AG09309 (cell line): ENCODE measurements around the gene CCDC90B.

ENCODE experiments used
- DNase-seq: peaks from one replicate; pipeline ENCODE4 v3.0.0-alpha.2; 2010; ENCODE audit warnings: low read depth
- H3K4me3 ChIP-seq: 2 replicates; pipeline ENCODE4 v1.5.1; 2011; ENCODE audit warnings: mild to moderate bottlenecking, low read depth, low read length, moderate library complexity; ENCODE audit not compliant: control insufficient read depth
- TF ChIP-seq, protein P1 (sequence below): IDR thresholded peaks from 2 replicates; pipeline ENCODE4 v1.5.1; 2011; ENCODE audit warnings: mild to moderate bottlenecking, low read depth, low read length, inconsistent platforms; ENCODE audit not compliant: insufficient read depth, control insufficient read depth; ENCODE audit errors: missing control alignments

The CCDC90B gene

DNA sequence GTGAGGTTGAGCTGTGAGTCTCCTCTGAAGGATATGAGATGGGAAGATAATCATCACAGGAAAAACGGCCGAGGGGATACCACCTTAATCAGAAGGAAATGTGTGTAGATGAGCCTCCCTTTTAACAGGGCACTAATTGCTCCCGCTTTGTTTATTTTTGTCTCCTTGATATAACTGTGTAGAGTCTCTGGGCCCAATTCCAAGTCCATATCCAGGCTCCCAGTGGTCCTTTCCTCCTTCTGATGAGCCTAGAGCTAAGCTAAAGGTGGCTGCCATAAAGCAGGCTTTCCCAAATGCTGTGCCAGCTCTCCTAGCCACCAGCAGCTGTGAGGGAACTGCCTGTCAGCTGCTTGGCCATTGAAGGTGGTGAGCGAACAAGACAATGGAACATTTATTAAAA is 17.1 kb upstream of the CCDC90B start:
- no peak for DNase-seq
- H3K4me3 ChIP-seq: no peak overlapping the region
- TF ChIP-seq, protein P1, sequence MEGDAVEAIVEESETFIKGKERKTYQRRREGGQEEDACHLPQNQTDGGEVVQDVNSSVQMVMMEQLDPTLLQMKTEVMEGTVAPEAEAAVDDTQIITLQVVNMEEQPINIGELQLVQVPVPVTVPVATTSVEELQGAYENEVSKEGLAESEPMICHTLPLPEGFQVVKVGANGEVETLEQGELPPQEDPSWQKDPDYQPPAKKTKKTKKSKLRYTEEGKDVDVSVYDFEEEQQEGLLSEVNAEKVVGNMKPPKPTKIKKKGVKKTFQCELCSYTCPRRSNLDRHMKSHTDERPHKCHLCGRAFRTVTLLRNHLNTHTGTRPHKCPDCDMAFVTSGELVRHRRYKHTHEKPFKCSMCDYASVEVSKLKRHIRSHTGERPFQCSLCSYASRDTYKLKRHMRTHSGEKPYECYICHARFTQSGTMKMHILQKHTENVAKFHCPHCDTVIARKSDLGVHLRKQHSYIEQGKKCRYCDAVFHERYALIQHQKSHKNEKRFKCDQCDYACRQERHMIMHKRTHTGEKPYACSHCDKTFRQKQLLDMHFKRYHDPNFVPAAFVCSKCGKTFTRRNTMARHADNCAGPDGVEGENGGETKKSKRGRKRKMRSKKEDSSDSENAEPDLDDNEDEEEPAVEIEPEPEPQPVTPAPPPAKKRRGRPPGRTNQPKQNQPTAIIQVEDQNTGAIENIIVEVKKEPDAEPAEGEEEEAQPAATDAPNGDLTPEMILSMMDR: no peak

DNA sequence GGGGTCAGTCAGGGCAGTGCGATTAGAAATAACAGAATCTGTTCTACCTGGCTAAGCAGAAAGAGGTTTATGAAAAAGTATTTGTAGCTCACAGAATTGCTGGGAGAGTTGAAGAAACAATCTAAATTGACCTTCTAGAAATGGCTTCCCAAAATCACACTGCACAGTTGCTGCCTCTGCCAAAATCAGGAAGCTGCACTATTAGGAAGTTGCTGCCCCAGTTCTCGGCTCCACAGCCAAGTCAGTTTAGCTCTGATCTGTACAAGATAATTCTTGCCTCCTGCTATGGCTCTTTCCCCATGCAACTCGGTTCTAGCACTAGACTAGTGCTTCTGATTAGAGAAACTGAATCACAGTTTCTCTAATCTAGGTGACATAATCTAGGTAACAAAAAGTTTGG is 16.0 kb upstream of the CCDC90B start:
- no peak for DNase-seq
- H3K4me3 ChIP-seq: no peak overlapping the region

DNA sequence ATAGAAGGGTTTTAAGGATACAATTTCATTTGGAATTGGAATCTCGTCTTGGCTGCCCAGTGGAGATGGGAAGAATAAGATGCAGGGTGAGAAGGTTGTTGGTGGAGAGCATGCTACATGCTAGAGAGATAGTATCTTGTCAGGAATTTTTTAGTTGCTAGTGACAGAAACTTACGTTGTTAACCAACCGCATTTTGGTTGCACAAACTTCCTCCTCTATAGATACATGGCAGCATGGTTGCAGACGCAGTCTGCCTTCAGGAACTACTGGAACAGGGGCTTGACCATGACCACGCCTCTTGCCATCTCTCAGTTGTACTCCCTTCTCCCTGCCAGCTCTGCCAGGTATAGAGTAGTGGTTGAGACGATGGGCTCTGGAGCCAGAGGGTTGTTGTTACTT is 13.5 kb upstream of the CCDC90B start:
- DNase-seq: no peak
- TF ChIP-seq, protein P1: no peak
- H3K4me3 ChIP-seq: no peak overlapping the region

More for the DNA sequence above, 16.0 kb upstream of the CCDC90B start:
- TF ChIP-seq, protein P1: no peak

DNA sequence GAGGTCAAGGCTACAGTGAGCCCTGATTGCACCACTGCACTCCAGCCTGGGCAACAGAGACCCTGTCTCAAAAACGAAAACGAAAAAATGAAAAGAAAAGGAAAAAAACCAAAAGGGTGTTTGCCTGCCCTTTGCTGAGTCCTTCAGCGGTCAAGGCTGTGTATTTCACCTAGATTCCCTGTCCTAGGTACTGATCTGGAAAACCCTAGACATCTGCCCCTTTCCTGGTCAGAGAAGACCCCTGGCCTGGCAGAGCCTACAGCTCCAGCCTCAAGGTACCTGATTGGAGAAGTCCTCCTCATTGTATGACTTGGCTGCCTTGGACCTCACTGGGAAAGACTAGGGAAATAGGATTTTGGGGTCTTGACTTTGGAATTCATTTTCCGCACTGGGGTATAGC is 8.0 kb upstream of the CCDC90B start:
- TF ChIP-seq, protein P1: no peak
- DNase-seq: no peak
- H3K4me3 ChIP-seq: no peak overlapping the region

DNA sequence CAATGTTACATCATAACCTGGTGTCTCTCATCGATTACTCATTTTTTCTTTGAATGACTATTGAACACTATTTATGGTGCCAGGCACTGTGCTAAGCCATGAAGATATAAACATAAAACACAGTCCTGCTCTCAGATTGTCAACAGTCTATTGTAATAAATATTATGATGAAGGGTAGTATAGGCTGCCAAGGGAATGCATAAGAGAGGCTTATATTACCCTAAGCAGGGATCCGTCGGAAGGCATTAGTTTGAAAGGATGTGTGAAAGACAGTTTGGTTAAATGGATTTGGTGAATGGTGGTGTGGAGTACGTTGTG is 7.2 kb upstream of the CCDC90B start:
- DNase-seq: no peak
- H3K4me3 ChIP-seq: no peak overlapping the region
- TF ChIP-seq, protein P1: no peak

DNA sequence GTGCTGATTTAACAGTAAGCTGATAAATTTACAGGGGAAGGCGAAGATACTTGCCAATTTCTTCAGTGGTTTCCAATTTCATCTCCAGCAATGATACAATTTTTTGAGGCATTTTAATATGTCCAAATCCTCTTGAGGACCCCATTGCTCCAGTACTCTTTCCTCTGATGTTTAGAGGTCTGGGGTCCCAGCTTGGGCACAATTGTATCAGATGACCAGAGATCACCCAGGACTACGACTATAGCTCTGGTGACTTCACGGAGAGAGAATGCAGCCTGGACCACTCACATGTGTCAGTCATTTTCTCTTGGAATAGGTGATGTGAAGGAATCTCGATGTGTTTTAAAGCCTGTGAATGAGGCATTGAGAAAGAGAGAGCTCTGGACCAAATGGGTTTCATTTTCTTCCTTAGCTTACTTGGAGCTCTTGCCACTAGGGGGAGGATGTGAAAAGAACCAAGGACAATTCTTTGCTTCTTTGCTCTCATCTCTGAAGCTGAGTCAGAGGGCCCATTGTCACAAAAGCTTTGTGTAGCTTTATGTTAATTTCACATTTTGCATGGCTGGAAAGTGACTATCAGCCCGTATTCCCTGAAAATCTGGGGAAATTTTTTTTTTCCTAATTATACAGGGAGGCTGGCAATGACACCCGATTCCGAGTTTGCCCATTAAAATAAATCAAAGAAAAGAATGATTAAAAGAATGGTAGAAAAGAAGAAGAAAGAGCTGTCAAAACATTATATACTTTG is 6.7 kb upstream of the CCDC90B start:
- H3K4me3 ChIP-seq: no peak overlapping the region; the same call in 1 of the 2 replicates
- TF ChIP-seq, protein P1: peak; percentile 80
- peak; percentile 40 for DNase-seq

DNA sequence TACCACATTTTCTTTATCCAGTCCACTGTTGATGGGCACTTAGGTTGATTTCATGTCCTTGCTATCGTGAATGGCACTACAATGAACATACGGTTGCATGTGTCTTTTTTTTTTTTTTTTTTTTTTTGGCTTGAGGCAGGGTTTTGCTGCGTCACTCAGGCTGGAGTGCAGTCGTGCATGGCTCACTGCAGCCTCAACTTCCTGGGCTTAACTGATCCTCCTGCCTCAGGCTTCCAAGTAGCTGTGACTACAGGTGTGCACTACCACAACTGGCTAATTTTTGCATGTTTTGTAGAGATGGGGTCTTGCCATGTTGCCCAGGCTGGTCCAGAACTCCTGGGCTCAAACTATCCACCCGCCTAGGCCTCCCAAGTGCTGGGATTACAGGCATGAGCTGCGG is 1.5 kb upstream of the CCDC90B start:
- DNase-seq: no peak
- TF ChIP-seq, protein P1: no peak
- no peak overlapping the region for H3K4me3 ChIP-seq
